RWPE2 (cell line): ENCODE data around the gene PIP4K2A.

ENCODE experiments used
- ATAC-seq: fragments of 200-7000 bp; cut with Tn5 transposase; 3 replicates; pipeline ENCODE4 v1.9.1; 2021; ENCODE audit warnings: low read depth
- DNase-seq: peaks from one replicate; pipeline ENCODE4 v3.0.0-alpha.2; 2020; ENCODE audit warnings: low spot score
- H3K27ac ChIP-seq: fragments of 450-650 bp; 2 replicates; pipeline ENCODE4 v1.5.1; 2017; ENCODE audit warnings: mild to moderate bottlenecking; ENCODE audit not compliant: poor library complexity, severe bottlenecking
- H3K27me3 ChIP-seq: fragments of 250-450 bp; sonication (Bioruptor Pico); 2 replicates; pipeline ENCODE4 v1.5.1; 2021; ENCODE audit warnings: mild to moderate bottlenecking, moderate library complexity; ENCODE audit not compliant: insufficient read depth, poor library complexity, severe bottlenecking
- H3K36me3 ChIP-seq: fragments of 250-450 bp; sonication (Bioruptor Pico); 2 replicates; pipeline ENCODE4 v1.5.1; 2020; ENCODE audit warnings: low read depth, mild to moderate bottlenecking, moderate library complexity
- H3K4me1 ChIP-seq: fragments of 250-450 bp; sonication (Bioruptor Pico); 2 replicates; pipeline ENCODE4 v1.5.1; 2021; ENCODE audit warnings: mild to moderate bottlenecking, moderate library complexity; ENCODE audit not compliant: insufficient read depth, poor library complexity, severe bottlenecking
- H3K4me3 ChIP-seq: fragments of 250-450 bp; sonication (Bioruptor Pico); 2 replicates; pipeline ENCODE4 v1.5.1; 2021; ENCODE audit warnings: mild to moderate bottlenecking, moderate library complexity; ENCODE audit not compliant: severe bottlenecking
- H3K9me3 ChIP-seq: fragments of 250-450 bp; sonication (Bioruptor Pico); 2 replicates; pipeline ENCODE4 v1.5.1; 2021; ENCODE audit warnings: mild to moderate bottlenecking, moderate library complexity; ENCODE audit not compliant: severe bottlenecking
- TF ChIP-seq, protein P1 (sequence below): fragments of 450-650 bp; IDR thresholded peaks from one replicate; pipeline ENCODE4 v1.5.1; 2017; ENCODE audit warnings: mild to moderate bottlenecking, moderate library complexity; ENCODE audit not compliant: poor library complexity, severe bottlenecking

Gene PIP4K2A

DNA sequence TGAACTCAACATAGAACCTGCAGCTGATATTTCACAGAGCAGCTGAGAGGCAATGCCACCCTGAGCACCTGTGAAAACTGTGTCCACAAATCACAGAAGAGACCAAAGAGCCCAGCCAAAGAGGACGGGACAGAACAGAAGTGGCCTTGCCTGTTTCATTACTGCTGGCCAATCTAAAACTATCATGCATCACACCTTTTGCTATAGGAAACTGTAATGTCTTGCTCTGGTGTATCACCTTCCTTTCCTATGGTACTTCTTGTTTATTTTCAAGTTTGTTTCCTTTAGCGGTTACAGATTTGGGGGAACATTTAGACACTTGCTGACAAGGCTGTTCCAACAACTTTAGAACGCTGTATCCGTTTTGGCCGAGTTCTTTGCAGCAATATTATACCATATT lies 80.3 kb downstream of the PIP4K2A start:
- Histone ChIP-seq H3K4me3 (no peak overlapping the region), H3K27me3 (no peaks in the 10 kb centered on the region), H3K27ac (no peak overlapping the region), H3K4me1 (peaks cover 8% of the 10 kb centered on the region), H3K36me3 (no peaks in the 10 kb centered on the region), H3K9me3 (no peaks in the 10 kb centered on the region)
- TF ChIP-seq, protein P1, sequence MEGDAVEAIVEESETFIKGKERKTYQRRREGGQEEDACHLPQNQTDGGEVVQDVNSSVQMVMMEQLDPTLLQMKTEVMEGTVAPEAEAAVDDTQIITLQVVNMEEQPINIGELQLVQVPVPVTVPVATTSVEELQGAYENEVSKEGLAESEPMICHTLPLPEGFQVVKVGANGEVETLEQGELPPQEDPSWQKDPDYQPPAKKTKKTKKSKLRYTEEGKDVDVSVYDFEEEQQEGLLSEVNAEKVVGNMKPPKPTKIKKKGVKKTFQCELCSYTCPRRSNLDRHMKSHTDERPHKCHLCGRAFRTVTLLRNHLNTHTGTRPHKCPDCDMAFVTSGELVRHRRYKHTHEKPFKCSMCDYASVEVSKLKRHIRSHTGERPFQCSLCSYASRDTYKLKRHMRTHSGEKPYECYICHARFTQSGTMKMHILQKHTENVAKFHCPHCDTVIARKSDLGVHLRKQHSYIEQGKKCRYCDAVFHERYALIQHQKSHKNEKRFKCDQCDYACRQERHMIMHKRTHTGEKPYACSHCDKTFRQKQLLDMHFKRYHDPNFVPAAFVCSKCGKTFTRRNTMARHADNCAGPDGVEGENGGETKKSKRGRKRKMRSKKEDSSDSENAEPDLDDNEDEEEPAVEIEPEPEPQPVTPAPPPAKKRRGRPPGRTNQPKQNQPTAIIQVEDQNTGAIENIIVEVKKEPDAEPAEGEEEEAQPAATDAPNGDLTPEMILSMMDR, result no peak
- DNase-seq (no peak), ATAC-seq (no peak)

DNA sequence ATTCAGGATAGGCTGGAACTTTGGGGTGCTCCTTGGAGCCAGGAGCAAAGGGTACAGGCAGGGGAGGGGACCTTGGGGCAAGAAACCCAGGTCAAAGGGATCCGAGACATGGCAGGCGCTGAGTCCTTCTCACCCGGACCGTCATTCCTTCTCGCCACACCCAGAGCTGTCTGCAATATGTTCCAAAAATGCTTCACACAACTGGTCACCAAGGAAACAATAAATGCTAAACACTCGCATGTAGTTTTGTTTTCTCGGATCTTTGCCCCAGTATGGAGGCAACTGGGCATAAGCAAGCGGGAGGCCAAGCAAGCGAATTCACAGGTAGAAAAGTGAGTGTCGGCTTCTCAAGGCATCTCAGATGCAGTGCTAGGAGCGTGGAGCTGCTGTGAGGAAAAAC lies 80.8 kb downstream of the PIP4K2A start:
- Histone ChIP-seq H3K4me1 (peaks cover 11% of the 10 kb centered on the region), H3K36me3 (no peaks in the 10 kb centered on the region), H3K27ac (no peak overlapping the region), H3K4me3 (no peak overlapping the region), H3K9me3 (no peaks in the 10 kb centered on the region), H3K27me3 (no peaks in the 10 kb centered on the region)
- TF ChIP-seq, protein P1, result no peak
- no peak for ATAC-seq
- no peak for DNase-seq

DNA sequence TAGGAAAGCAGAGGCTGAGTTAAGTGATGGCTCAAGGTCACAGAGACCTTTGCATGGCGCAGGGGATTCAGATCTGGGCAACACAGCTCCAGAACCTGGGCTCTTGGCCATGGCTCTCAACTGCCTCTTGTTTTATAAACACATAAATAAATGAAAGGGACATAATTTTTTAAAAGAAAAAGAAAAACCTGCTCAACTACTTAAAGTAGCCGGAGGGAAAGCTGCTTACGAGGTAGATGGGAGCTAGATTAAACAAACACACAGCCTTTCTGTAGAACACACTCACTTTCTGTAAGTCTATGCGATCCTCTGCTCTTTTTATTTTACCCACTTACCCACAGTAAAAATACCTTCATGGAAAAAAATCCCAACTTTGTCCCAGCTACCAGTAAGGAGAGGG lies 81.3 kb downstream of the PIP4K2A start:
- Histone ChIP-seq H3K4me1 (peaks cover 11% of the 10 kb centered on the region), H3K27ac (no peak overlapping the region), H3K4me3 (no peak overlapping the region), H3K9me3 (no peaks in the 10 kb centered on the region), H3K36me3 (no peaks in the 10 kb centered on the region), H3K27me3 (no peaks in the 10 kb centered on the region)
- ATAC-seq, result no peak
- TF ChIP-seq, protein P1, result no peak
- DNase-seq, result no peak

DNA sequence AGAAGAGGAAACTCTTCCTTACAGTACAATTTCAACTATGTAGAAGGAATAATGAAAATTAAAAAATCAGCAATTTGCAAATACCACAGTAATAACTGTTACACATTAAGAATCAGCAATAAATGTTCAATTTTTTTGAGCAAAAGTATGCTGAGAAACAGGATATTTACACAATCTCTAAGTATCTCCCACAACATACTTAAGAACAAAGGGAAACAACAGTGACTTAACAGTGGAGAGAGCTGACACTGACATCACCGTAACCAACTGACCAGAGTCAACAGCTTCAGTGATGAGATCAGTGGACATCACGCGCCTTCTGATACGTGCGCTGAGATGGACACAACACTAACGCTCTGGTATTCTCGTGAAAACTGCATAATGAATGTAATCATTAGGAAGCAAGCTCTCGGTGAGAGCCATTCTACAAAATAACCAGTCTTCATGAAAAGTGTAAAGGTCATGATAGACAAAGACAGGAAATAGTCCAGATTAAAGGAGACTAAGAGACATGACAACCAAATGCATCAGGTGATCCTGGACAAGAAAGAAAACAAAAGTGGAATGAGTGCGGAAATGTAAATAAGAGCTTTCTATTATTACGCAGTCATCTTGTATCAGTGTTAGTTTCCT lies 82.6 kb downstream of the PIP4K2A start:
- ATAC-seq (no peak), DNase-seq (no peak)
- TF ChIP-seq, protein P1, result no peak
- peaks cover 11% of the 10 kb centered on the region for H3K4me1 ChIP-seq
- no peak overlapping the region for H3K27ac ChIP-seq
- no peak overlapping the region for H3K4me3 ChIP-seq
- no peaks in the 10 kb centered on the region for H3K9me3 ChIP-seq
- no peaks in the 10 kb centered on the region for H3K36me3 ChIP-seq
- no peaks in the 10 kb centered on the region for H3K27me3 ChIP-seq

DNA sequence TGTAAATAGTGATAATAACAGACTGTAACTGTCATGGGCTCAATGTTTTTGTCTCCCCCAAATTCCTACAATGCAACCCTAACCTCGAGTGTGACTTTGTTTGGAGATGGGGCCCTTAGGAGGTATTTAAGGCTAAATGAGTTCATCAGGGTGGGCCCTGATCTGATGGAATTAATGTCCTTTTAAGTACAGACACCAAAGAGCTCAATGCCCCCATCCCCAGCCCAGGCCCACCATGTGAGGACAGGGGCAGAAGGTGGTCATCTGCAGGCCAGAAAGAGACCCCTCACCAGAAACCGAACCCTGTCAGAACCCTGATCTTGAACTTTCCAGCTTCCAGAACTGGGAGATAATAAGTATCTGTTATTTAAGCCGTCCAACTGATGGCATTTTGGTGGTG lies 83.2 kb downstream of the PIP4K2A start:
- DNase-seq (no peak), ATAC-seq (no peak)
- peaks cover 11% of the 10 kb centered on the region for H3K4me1 ChIP-seq
- H3K9me3 ChIP-seq, result no peaks in the 10 kb centered on the region
- H3K4me3 ChIP-seq, result no peak overlapping the region
- no peaks in the 10 kb centered on the region for H3K27me3 ChIP-seq
- H3K36me3 ChIP-seq, result no peaks in the 10 kb centered on the region
- TF ChIP-seq, protein P1, result no peak
- no peak overlapping the region for H3K27ac ChIP-seq
